ENCODE results near the gene GNAL. TPM values are rescaled to one million over a fixed set of nuclear protein-coding genes. Genes with fewer than 3 reads are reported as not detected.

Gene GNAL
- total and polyA plus RNA-seq, 2 experiments from 2014 or later = 7.5 to 21.6 TPM

- Mint-ChIP-seq H3K9me3 (no peaks in the 10 kb centered on the region), H3K4me3 (no peak overlapping the region), H3K4me1 (peaks cover 15% of the 10 kb centered on the region), H3K36me3 (ENCODE audit: low read depth) (no peaks in the 10 kb centered on the region; the same call in 2 of the 3 replicates), H3K27ac (no peak overlapping the region), H3K27me3 (ENCODE audit: insufficient read depth, low read depth, poor library complexity) (peaks cover 19% of the 10 kb centered on the region)
- Histone ChIP-seq H4K20me1 (replicated peaks; ENCODE audit: insufficient read depth) (no peaks in the 10 kb centered on the region), H3F3A (replicated peaks; ENCODE audit: low read depth) (no peaks in the 10 kb centered on the region), H3K4me2 (no peak overlapping the region), H3K27me3 (ENCODE audit: insufficient read depth) (peaks cover 18% of the 10 kb centered on the region), H3K79me2 (replicated peaks; ENCODE audit: insufficient read depth) (no peaks in the 10 kb centered on the region), H2AFZ (no peak overlapping the region), H3K27ac (ENCODE audit: low read depth) (no peak overlapping the region), H3K4me1 (ENCODE audit: insufficient read depth) (peaks cover 11% of the 10 kb centered on the region), H3K36me3 (ENCODE audit: insufficient read depth) (no peaks in the 10 kb centered on the region; the same call in 1 of the 2 replicates), H3K4me3 (no peak overlapping the region), H3K9me2 (ENCODE audit: insufficient read depth) (no peaks in the 10 kb centered on the region; the same call in 1 of the 2 replicates)
- ATAC-seq = no peak
- DNase-seq (ENCODE audit: low spot score) = no peak
- TF ChIP-seq POLR2AphosphoS5 (IDR thresholded peaks at IDR 0.05; ENCODE audit: low read depth) (no peak), STAT1 (IDR thresholded peaks at IDR 0.05; ENCODE audit: unreplicated experiment) (no peak), ZNF331 (CRISPR knock-in tag; IDR thresholded peaks at IDR 0.05; ENCODE audit: low read depth) (no peak), CREB1 (CRISPR knock-in tag; IDR thresholded peaks at IDR 0.05; ENCODE audit: low read depth) (no peak), NANOG (IDR thresholded peaks at IDR 0.05; ENCODE audit: borderline replicate concordance) (no peak), EZH2phosphoT487 (IDR thresholded peaks at IDR 0.05; ENCODE audit: unreplicated experiment) (no peak), ZNF462 (CRISPR knock-in tag; IDR thresholded peaks at IDR 0.05) (no peak), REST (IDR thresholded peaks at IDR 0.05; ENCODE audit: unreplicated experiment) (no peak), EZH2 (IDR thresholded peaks at IDR 0.05; ENCODE audit: low read depth, unreplicated experiment) (no peak), ZNF114 (CRISPR knock-in tag; IDR thresholded peaks at IDR 0.05) (no peak)
Measured at GRCh38 chr18:11757084-11757590, 68.1 kb downstream of the GNAL start.

All from GM23338 (cell line).